ENCODE measurements around the gene COL4A1. TPM values are rescaled to one million over a fixed set of nuclear protein-coding genes. Genes with fewer than 3 reads are reported as not detected.

The COL4A1 gene
- total RNA-seq, 1 experiment from 2014 or later: 269 TPM

DNA sequence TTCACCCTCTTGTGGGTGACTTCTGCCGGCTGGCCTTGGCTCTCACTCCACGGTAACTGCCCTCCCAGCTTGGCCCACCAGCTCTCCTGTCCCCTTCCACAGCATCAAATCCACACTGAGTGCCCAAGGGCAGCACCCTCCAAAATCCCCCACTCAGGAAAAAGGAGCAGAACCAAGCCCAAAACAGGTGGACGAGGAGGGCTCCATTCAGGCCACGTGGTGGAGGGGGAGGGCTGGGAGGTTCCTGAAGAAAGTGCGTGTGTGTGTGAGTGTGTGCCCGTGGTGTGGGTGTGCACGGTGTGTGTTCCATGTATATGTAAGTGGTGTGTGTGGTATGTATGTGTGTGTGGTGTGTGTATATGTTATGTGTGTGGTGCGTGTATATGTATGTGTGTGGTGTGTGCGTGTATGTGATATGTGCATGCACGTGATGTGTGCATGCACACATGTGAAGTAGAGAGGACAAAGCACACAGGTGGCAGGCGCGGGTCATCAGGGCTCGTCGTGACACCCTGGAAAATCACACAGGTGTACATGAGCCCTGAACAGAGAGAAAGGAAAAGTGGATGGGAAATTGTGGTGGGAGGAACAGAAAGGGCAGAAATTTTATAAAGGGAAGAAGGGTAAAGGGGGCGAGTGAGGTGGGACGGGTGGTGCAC lies 76.9 kb downstream of the COL4A1 start:
- Histone ChIP-seq H3K36me3 (peaks cover 2% of the 10 kb centered on the region; the same call in 1 of the 2 replicates), H3K27ac (peak overlapping the region; percentile 47), H3K4me3 (no peak overlapping the region), H3K27me3 (no peaks in the 10 kb centered on the region), H3K4me1 (peaks cover 27% of the 10 kb centered on the region), H3K9me3 (replicated peaks) (no peaks in the 10 kb centered on the region; the same call in 1 of the 2 replicates)
- DNase-seq: no peak

DNA sequence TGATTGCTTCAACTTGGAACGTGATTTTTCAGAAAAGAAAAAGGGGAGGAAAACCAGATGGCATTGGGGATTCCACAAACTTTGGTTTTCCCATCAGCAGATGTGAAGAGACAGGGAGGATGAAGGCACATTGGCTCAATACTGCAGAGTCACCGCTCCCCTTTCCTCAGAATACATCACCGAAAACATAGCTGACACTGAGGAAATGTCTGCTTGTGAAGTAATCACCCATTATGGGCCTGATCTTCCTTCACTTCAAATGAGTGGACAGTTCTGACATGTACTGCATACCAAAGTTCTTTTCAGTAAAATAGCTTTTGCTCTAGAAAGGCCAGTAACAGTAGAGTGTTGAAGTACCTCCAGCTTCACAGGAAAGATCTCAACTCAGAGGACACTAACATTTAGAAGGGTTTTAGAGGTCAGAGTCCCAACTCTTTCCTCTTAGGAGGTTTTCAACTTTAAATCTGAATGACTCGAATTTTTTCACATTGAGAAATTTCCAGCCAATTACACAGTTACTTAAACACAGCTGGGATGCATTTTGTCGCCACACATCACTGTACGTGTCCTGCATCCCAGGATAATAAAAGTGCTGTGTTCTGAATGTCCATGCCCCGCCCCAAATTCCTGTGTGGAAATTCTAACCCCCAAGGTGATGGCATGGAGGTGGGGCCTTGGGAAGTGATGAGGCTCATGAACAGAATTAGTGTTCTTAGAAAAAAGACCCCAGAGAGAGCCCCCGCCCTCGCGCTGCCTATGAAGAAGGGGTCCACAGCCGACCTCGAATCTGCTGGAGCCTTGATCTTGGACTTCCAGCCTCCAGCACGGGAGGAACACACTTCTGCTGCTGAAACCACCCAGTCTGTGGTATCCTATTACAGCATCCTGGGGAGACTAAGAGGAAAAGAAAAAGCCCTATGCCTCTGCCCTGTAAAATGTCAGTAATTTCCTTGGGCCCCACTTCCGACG lies 77.7 kb downstream of the COL4A1 start:
- Histone ChIP-seq H3K4me1 (peaks cover 27% of the 10 kb centered on the region), H3K9me3 (replicated peaks) (no peaks in the 10 kb centered on the region; the same call in 1 of the 2 replicates), H3K4me3 (no peak overlapping the region), H3K27ac (peak overlapping the region; percentile 47), H3K27me3 (no peaks in the 10 kb centered on the region), H3K36me3 (0 out of 2 replicates have a peak, but pooled peaks cover 2% of the 10 kb centered on the region)
- DNase-seq: peak; percentile 35 to 56

DNA sequence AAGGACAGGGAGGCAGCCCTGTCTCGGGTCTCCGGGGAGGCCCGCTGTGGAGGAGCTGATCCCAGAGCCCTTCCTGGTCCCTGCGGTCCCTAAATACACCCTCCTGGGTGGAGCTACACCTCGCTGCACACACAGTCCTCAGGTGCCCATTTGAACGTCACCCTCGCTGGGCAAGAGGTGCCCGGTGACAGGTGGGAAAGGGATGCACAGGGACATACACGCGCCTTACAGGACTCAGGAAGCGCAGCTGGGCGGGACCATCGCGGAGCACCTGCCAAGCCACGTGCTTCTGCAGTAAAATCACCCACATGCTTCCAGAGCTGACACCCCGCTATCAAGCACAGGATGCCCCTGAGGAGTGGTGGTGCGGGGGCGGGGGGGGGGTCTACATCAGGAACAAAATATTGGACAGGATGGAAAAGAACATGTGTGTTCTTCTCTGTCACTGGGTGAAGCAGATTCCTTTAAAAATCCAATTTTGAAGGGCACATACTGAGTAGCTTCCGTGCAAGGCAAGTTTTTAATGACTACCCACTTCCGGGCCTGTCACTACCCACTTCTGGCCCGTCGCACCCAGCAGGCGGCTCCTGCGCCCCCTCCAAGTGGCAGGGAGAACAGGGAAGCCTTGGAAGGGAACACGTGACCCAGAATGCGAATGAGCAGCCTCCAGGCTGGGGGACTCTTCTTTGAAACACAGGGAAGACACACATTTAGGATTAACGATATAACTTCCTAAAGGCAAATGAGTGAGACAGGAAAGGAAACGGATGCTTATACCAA lies 78.9 kb downstream of the COL4A1 start:
- H3K27ac ChIP-seq: no peak overlapping the region

DNA sequence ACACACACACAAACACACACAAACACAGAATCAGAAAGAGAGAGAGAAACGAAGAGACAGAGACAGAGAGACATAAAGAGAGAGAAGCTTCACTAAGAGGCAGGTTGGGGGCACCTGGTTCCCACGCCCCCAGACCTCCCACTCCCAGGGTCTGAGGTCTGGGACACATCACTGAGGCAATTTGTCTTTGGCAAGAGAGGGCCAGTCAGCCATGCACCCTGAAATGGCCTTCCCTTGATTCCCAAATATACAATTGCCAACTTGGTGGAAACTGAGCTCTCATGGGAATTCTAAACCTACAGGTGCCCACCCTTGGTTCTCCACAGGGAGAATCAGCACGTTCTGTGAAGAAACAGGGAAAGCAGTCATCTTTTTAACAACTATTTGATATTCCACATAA lies 79.5 kb downstream of the COL4A1 start:
- H3K27ac ChIP-seq: no peak overlapping the region
- H3K36me3 ChIP-seq: peaks cover 2% of the 10 kb centered on the region; the same call in 1 of the 2 replicates

More for the DNA sequence above, 78.9 kb downstream of the COL4A1 start:
- H3K4me1 ChIP-seq: peaks cover 27% of the 10 kb centered on the region
- no peaks in the 10 kb centered on the region; the same call in 1 of the 2 replicates for H3K9me3 ChIP-seq (replicated peaks)
- peaks cover 2% of the 10 kb centered on the region; the same call in 1 of the 2 replicates for H3K36me3 ChIP-seq
- no peaks in the 10 kb centered on the region for H3K27me3 ChIP-seq
- DNase-seq: no peak
- H3K4me3 ChIP-seq: no peak overlapping the region

DNA sequence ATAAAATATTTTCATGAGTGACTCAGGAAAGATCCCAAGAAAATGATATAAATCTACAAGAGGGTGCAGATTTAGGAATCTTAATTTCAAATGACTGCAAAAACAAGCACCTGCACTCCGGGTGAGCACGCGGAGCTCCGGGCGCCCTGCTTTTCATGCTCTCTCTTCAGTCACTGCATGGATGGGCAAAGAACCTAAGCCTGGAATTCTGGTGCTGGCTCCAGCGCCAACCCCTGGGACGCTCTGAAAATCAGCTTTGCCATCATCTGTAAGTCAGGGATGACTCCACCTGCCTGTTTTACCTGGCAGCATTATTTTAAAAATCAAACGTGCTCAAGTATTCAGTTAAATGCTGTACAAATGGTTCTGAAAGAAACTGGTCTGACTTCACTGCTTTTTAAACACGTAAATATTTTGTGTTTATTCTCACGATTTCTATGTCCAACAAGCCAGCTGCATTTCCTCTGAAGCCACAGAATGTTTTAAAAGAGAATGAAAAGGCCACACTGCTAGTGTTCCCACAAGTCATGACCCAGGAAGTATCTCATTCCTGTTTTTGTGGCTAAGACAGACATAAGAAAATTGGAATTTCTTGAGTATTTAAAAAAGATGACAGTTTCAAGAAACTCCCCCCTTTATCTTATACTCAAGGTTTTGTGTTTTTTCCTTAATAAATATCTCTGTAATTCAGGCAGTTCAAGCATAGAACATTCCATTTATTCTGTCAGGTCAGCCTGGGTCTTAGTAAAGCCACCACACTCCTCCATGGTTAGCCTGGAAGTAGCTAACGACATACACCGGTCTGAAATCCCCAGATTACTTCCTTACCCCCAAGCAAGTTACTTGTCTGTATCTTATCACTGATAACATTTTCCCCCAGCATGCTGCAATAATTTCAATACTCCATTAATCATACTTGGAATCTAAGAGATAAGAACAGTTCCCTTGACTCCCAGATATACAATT lies 81.1 kb downstream of the COL4A1 start:
- no peaks in the 10 kb centered on the region; the same call in 1 of the 2 replicates for H3K9me3 ChIP-seq (replicated peaks)

More for the DNA sequence above, 79.5 kb downstream of the COL4A1 start:
- no peaks in the 10 kb centered on the region; the same call in 1 of the 2 replicates for H3K9me3 ChIP-seq (replicated peaks)
- no peaks in the 10 kb centered on the region for H3K27me3 ChIP-seq
- peaks cover 27% of the 10 kb centered on the region for H3K4me1 ChIP-seq
- no peak overlapping the region for H3K4me3 ChIP-seq
- no peak for DNase-seq

DNA sequence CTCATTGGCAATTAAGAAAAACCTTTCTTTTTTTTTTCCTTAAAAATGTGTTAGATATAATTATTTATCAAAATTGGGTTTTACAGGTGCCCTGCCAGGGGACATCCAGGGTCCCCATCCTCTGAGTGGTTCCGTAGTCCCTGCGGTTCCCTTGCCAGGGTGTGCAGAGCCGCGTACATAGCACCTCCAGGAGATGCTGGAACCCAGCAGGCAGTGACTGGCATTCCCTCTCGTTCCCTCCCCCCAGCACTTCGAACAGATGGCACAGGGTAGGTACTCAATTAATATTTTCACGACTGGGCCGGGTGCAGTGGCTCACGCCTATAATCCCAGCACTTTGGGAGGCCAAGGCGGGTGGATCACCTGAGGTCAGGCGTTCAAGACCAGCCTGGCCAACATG lies 82.0 kb downstream of the COL4A1 start:
- Histone ChIP-seq H3K4me1 (peaks cover 24% of the 10 kb centered on the region), H3K36me3 (peaks cover 2% of the 10 kb centered on the region; the same call in 1 of the 2 replicates), H3K27ac (no peak overlapping the region), H3K4me3 (no peak overlapping the region), H3K27me3 (no peaks in the 10 kb centered on the region), H3K9me3 (replicated peaks) (no peaks in the 10 kb centered on the region; the same call in 1 of the 2 replicates)
- no peak for DNase-seq

More for the DNA sequence above, 81.1 kb downstream of the COL4A1 start:
- H3K36me3 ChIP-seq: peaks cover 2% of the 10 kb centered on the region; the same call in 1 of the 2 replicates
- H3K4me1 ChIP-seq: peaks cover 27% of the 10 kb centered on the region
- no peaks in the 10 kb centered on the region for H3K27me3 ChIP-seq
- no peak for DNase-seq
- H3K27ac ChIP-seq: no peak overlapping the region
- H3K4me3 ChIP-seq: no peak overlapping the region

DNA sequence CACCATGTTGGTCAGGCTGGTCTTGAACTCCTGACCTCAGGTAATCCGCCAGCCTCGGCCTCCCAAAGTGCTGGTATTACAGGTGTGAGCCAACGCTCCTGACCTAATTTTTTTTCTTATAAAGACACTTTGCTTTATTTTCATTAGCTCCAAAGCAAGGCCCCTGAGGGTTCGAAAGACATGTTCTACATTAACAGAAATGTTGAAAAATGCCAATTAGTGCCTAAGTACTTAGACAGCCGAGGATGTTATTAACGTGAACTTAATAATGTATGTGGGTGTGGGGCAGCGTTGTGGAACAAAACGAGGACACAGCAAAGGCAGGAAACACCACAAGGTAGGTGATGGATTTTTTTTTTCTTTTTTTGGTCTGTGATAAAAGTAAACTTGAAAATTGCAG lies 82.4 kb downstream of the COL4A1 start:
- Histone ChIP-seq H3K4me1 (peaks cover 19% of the 10 kb centered on the region), H3K36me3 (peaks cover 2% of the 10 kb centered on the region; the same call in 1 of the 2 replicates), H3K27ac (no peak overlapping the region), H3K4me3 (no peak overlapping the region), H3K9me3 (replicated peaks) (no peaks in the 10 kb centered on the region; the same call in 1 of the 2 replicates), H3K27me3 (no peaks in the 10 kb centered on the region)
- DNase-seq: no peak

DNA sequence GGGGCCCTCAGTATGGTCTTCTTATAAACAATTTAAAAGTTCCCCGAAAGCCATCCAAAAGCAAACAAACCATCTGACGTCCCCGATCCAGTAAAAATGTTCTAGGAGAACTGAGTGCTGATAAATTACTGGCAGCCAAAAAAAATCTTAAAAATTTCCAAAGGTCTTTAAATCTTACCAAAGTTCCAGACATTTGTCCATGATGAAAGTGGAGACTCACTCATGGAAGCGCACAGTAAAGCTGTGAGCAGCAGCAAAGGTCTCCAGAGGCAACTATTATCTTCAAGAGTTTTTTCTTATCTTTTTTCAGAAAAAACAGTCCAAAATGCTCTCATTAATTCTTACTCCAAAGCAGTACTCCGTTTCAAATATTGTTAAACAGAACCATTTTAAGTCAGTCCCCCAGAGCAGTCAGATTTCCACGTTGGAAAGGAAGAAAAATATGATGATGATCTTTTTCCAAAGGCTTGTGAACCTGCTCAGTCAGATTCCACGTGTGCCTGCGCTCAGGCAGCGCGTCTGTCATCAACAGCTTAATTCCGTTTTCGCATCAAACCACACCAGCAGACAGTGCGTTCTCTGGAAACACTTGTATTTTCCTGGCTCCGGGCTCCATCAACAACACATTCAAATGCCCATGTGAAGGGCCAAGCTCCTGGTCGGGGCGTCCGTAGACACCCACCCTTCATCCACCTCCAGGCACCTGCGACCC lies 85.4 kb downstream of the COL4A1 start:
- Histone ChIP-seq H3K9me3 (replicated peaks) (no peaks in the 10 kb centered on the region), H3K4me1 (peaks cover 8% of the 10 kb centered on the region; the same call in 1 of the 2 replicates), H3K4me3 (no peak overlapping the region), H3K27me3 (no peaks in the 10 kb centered on the region), H3K36me3 (peaks cover 2% of the 10 kb centered on the region; the same call in 1 of the 2 replicates), H3K27ac (no peak overlapping the region)
- no peak for DNase-seq

DNA sequence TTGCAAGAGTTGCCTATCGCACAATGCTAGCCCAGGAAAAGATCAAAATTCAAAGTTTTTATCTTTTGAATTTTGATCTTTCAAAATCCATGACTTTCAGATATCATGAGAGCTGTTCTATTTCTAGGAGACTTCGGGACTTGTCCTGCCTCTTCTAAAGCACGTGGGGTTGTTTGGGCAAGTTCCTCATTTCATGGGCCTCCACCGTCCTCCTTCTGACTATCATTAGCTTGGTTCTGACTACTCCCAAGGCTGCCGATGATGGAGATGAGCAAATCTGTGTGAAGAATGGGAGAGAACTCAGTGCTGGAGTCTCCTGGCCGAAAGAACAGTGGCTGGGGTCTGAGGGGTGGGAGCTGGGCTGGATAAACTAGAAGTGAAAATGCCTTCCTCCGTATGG lies 86.5 kb downstream of the COL4A1 start:
- Histone ChIP-seq H3K4me3 (no peak overlapping the region), H3K27ac (no peak overlapping the region), H3K36me3 (peaks cover 2% of the 10 kb centered on the region; the same call in 1 of the 2 replicates), H3K27me3 (no peaks in the 10 kb centered on the region), H3K9me3 (replicated peaks) (no peaks in the 10 kb centered on the region), H3K4me1 (no peaks in the 10 kb centered on the region)
- DNase-seq: no peak

DNA sequence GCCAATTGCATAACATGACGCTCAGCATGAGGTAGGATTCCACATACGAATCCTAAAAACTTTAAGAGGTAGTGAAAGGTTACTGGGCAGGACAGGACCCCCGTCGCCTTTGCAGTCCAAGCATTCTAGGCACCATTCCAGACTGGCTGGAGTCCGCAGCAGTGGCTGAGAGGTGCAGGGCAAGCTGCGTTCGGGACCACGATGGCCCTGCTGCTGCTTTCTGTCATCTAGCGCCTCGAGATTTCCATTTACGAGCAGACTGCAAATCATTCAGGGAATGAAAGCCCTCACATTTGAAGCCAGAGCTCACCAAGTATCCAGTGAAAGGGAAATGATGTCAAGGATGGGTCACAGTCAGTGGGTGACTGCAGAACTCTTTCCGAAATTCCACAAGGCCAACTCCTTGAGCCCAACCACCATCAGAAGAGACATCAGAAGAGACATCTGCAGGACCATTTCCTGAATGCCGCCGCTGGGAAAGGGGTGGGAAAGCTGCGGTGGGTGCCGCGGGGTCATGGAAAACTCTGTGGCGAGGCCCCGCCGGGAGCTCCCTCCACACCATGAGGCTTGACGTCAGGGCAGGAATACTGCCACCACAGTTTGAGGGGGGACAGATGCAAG lies 88.3 kb downstream of the COL4A1 start:
- no peak overlapping the region for H3K4me3 ChIP-seq
- DNase-seq: no peak
- H3K27me3 ChIP-seq: no peaks in the 10 kb centered on the region
- H3K27ac ChIP-seq: no peak overlapping the region
- no peaks in the 10 kb centered on the region for H3K9me3 ChIP-seq (replicated peaks)
- no peaks in the 10 kb centered on the region; the same call in 1 of the 2 replicates for H3K36me3 ChIP-seq
- no peaks in the 10 kb centered on the region for H3K4me1 ChIP-seq

DNA sequence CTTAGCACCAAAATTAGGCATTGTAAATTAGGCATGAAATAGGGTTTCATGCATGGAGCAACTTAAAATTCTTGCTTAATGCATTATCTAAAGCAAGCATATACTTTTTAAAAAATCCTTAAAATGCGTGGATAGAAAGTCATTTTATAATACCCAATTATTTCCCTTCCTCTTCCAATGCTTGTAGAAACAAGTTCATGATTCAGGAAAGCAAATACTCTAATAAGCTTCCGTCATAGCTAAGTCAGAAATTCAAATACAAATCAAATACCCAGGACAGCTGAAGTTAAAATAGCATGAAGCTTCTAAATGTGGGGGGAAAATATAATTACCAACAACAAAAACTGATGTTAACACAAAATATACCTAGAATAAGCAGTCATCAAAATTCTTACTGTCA lies 89.1 kb downstream of the COL4A1 start:
- Histone ChIP-seq H3K9me3 (replicated peaks) (no peaks in the 10 kb centered on the region), H3K4me1 (no peaks in the 10 kb centered on the region), H3K27ac (no peak overlapping the region), H3K36me3 (no peaks in the 10 kb centered on the region; the same call in 1 of the 2 replicates), H3K4me3 (no peak overlapping the region), H3K27me3 (no peaks in the 10 kb centered on the region)
- no peak for DNase-seq

DNA sequence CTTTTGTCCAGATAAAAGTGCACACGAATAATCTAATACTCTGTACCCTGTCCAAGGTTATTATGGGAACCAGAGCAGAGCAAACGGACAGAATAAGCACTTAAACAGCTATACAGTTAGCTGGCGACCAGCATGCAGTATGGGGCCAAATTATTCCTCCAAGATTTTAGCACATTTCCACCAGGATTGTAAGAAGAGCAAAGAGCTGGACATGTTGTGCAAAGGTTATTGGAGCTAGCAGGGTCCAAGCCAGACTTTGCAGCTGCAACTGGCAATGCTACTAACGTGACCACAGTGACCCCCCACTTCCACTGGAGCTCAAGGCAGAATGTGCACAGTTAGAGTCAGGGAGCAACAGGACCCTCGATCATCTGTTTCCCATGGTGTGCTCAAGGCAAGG lies 89.9 kb downstream of the COL4A1 start:
- Histone ChIP-seq H3K27me3 (no peaks in the 10 kb centered on the region), H3K27ac (no peak overlapping the region), H3K4me1 (no peaks in the 10 kb centered on the region), H3K36me3 (peaks cover 1% of the 10 kb centered on the region; the same call in 1 of the 2 replicates), H3K4me3 (no peak overlapping the region), H3K9me3 (replicated peaks) (no peaks in the 10 kb centered on the region)
- DNase-seq: no peak
